ENCODE measurements around the gene ACBD3. TPM values are rescaled to one million over a fixed set of nuclear protein-coding genes. Genes with fewer than 3 reads are reported as not detected.

ACBD3 gene
- total RNA-seq, 6 experiments from 2014 or later: 14.6 to 23.6 (median 17.5) TPM

DNA sequence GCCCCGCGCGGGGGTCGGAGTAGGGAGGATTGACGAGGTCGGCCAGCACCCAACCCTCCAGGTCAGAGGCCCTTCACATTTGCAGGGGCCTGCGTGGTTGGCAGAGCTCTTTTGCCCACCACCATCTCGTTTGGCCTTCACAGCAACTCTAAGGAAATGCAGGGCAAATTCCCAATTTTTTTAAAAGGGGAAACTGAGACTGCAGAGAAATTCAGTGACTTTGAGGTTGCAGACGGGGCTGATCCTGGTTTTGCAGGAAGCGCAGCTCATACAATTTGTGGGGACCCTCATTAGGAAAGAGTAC, 430 bp upstream of the ACBD3 start:
- WGBS (ENCODE audit: insufficient coverage, low coverage, low lambda C conversion rate, missing lambda C conversion rate): 9% methylated on average over 7 of the region's 10 CpGs
- H3K4me3 ChIP-seq: peak overlapping the region; percentile 84 to 95 (median 86)
- no peaks in the 10 kb centered on the region for H3K9me3 ChIP-seq
- H3K27ac ChIP-seq: peak overlapping the region; percentile 81 to 89 (median 85)
- DNase-seq (no peak), ATAC-seq (no peak)
- TF ChIP-seq POLR2A (IDR thresholded peaks at IDR 0.05): no peak
- TF ChIP-seq, protein P1, sequence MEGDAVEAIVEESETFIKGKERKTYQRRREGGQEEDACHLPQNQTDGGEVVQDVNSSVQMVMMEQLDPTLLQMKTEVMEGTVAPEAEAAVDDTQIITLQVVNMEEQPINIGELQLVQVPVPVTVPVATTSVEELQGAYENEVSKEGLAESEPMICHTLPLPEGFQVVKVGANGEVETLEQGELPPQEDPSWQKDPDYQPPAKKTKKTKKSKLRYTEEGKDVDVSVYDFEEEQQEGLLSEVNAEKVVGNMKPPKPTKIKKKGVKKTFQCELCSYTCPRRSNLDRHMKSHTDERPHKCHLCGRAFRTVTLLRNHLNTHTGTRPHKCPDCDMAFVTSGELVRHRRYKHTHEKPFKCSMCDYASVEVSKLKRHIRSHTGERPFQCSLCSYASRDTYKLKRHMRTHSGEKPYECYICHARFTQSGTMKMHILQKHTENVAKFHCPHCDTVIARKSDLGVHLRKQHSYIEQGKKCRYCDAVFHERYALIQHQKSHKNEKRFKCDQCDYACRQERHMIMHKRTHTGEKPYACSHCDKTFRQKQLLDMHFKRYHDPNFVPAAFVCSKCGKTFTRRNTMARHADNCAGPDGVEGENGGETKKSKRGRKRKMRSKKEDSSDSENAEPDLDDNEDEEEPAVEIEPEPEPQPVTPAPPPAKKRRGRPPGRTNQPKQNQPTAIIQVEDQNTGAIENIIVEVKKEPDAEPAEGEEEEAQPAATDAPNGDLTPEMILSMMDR (IDR thresholded peaks at IDR 0.05): no peak
- intact Hi-C loops (cut with DNase I): no loop called here
- no peaks in the 10 kb centered on the region for H3K27me3 ChIP-seq
- peaks cover 0 to 28% (median 8%) of the 10 kb centered on the region in 4 donors for H3K4me1 ChIP-seq
- H3K36me3 ChIP-seq: no peaks in the 10 kb centered on the region

DNA sequence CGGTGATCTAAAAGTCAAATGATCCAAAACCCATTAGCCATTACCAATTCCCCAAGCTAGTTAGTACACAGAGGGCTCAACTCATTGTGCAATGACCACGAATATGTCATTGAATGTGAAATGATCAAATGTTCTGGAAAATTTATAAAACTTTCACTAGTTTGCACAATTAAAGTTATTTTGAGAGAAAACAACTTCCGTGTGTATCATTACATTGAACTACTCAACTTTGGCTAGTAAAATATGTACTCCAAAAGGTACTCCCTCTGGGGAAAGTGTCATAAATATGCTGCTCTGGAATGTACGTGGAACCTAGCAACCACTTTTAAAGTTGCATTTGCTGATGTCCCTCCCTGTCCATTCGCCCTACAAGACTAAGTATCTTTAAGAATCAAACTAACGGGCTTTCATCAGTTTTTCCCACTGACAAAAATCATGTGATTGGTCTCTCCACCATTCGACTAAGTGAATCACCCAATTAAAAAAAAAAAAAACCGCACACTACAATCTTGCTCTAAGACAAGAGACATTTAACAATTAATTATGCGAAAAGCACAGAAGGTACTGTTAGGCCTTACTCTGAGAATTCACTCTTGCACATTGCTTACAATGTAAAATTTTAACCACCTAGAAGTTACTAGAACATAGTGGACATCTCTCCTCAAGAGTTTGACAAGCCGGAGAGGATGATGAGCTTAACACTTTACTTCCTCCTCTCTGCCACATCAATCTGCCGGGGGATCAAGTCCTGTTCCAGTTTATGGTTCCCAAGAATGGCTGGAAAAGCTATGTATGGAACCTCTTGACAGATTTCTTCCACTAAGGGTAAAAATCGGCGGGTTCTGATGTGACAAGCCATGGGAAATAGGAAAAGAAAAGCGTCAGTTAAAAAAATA, 1.2 kb downstream of the ACBD3 start:
- intact Hi-C loops (cut with DNase I): no loop called here
- H3K4me3 ChIP-seq: peak overlapping the region; percentile 84 to 95 (median 86)
- peaks cover 0 to 32% (median 8%) of the 10 kb centered on the region in 4 donors for H3K4me1 ChIP-seq
- peak overlapping the region; percentile 81 to 89 (median 85) for H3K27ac ChIP-seq
- H3K36me3 ChIP-seq: peaks cover 0 to 4% (median 0%) of the 10 kb centered on the region in 4 donors
- DNase-seq (no peak), ATAC-seq (peak in 1 of 4 donors; percentile 9)
- TF ChIP-seq, protein P1 (IDR thresholded peaks at IDR 0.05): no peak
- no peak for TF ChIP-seq POLR2A (IDR thresholded peaks at IDR 0.05)
- 17% methylated on average over 14 of the region's 14 CpGs for WGBS (ENCODE audit: insufficient coverage, low coverage, low lambda C conversion rate, missing lambda C conversion rate)
- H3K9me3 ChIP-seq: no peaks in the 10 kb centered on the region
- H3K27me3 ChIP-seq: no peaks in the 10 kb centered on the region

DNA sequence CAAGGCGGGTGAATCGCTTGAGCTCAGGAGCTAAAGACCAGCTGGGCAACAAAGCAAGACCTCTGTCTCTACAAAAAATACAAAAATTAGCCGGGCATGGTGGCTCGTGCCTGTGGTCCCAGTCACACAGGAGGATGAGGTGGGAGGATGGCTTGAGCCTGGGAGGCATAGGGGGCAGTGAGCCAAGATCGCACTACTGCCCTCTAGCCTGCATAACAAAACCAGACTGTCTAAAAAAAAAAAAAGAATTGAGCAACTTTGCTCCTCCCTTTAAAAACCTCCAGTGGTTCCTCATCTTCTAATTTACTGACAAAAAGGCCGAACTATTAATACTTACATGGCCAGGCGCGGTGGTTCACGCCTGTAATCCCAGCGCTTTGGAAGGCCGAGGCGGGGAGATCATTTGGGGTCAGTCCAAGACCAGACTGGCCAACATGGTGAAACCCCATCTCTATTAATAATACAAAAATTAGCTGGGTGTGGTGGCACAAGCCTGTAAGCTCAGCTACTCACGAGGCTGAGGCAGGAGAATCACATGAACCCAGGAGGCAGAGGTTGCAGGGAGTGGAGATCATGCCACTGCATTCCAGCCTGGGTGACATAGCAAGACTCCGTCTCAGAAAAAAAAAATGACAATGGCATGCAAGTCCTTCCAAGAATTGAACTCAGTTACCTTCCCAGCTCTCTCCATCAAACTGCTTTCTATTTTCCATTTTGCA, 4.4 kb downstream of the ACBD3 start:
- ATAC-seq: peak; percentile 47 to 62 (median 53)
- Histone ChIP-seq H3K9me3 (no peaks in the 10 kb centered on the region), H3K27ac (no peak overlapping the region), H3K36me3 (peaks cover 0 to 5% (median 1%) of the 10 kb centered on the region in 4 donors), H3K4me1 (peaks cover 0 to 32% (median 8%) of the 10 kb centered on the region in 4 donors), H3K4me3 (no peak overlapping the region), H3K27me3 (no peaks in the 10 kb centered on the region)
- DNase-seq: peak; percentile 33 to 63 (median 53)
- 57% methylated on average over 13 of the region's 14 CpGs for WGBS (ENCODE audit: insufficient coverage, low coverage, low lambda C conversion rate, missing lambda C conversion rate)
- intact Hi-C loops (cut with DNase I): no loop called here
- TF ChIP-seq, protein P1 (IDR thresholded peaks at IDR 0.05): peak in 3 of 4 donors; percentile 42 to 50 (median 50)
- TF ChIP-seq POLR2A (IDR thresholded peaks at IDR 0.05): no peak

DNA sequence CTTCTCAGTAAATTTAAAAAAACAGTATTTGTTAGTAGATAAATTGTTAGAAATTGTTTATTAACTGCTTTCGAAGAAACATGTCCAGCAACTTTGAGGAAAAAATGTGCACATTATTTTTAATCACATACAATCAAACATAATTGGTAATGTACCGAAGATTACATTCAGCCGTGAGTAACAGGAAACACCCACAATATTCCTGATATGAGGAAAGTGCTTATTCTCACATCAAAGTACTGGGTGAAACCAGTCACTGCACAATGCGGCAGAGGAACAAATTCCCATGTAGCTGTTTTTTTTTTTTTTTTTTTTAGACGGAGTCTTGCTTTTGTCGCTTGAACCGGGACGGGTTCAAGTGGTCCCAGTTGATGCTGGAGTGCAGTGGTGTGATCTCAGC, 9.7 kb downstream of the ACBD3 start:
- H3K27me3 ChIP-seq: no peaks in the 10 kb centered on the region
- TF ChIP-seq POLR2A (IDR thresholded peaks at IDR 0.05): no peak
- TF ChIP-seq, protein P1 (IDR thresholded peaks at IDR 0.05): no peak
- DNase-seq: no peak
- H3K36me3 ChIP-seq: peaks cover 0 to 5% (median 1%) of the 10 kb centered on the region in 4 donors
- intact Hi-C loops (cut with DNase I): no loop called here
- H3K4me3 ChIP-seq: no peak overlapping the region
- peaks cover 0 to 3% (median 0%) of the 10 kb centered on the region in 4 donors for H3K4me1 ChIP-seq
- no peaks in the 10 kb centered on the region for H3K9me3 ChIP-seq
- no peak for ATAC-seq
- WGBS (ENCODE audit: insufficient coverage, low coverage, low lambda C conversion rate, missing lambda C conversion rate): 84% methylated on average over 7 of the region's 8 CpGs
- no peak overlapping the region for H3K27ac ChIP-seq

Data from right lobe of liver (tissue), 6 donors.